GM20000 (cell line): ENCODE measurements around the gene TMEM208.

Experiments
- DNase-seq: peaks from one replicate; pipeline ENCODE4 v3.0.0; 2012; ENCODE audit warnings: low spot score
- TF ChIP-seq, protein P1 (sequence below): IDR thresholded peaks from 2 replicates; pipeline ENCODE4 v1.5.1; 2012; ENCODE audit warnings: mild to moderate bottlenecking, control low read depth; ENCODE audit errors: extremely low read depth, missing control alignments

TMEM208 gene

DNA sequence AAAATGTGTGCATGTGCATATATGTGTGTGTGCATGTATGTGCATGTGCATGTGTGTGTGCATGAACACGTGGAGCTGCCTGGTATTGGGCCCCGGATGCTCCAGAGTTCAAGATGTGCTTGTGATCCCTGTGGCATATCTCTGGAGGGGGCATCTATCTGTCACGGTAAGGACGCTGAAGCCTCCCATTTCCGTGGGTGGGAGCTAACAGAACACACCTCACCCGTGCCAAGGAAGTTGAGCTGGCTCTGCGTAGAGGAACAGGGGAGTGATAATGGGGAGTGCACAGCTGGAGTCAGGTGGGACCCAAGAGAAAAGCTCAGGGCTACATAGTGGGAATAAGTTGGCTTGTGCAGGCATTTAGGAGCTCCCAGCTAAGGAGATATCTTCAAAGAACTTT, 15.3 kb upstream of the TMEM208 start:
- TF ChIP-seq, protein P1, sequence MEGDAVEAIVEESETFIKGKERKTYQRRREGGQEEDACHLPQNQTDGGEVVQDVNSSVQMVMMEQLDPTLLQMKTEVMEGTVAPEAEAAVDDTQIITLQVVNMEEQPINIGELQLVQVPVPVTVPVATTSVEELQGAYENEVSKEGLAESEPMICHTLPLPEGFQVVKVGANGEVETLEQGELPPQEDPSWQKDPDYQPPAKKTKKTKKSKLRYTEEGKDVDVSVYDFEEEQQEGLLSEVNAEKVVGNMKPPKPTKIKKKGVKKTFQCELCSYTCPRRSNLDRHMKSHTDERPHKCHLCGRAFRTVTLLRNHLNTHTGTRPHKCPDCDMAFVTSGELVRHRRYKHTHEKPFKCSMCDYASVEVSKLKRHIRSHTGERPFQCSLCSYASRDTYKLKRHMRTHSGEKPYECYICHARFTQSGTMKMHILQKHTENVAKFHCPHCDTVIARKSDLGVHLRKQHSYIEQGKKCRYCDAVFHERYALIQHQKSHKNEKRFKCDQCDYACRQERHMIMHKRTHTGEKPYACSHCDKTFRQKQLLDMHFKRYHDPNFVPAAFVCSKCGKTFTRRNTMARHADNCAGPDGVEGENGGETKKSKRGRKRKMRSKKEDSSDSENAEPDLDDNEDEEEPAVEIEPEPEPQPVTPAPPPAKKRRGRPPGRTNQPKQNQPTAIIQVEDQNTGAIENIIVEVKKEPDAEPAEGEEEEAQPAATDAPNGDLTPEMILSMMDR = no peak
- no peak for DNase-seq

DNA sequence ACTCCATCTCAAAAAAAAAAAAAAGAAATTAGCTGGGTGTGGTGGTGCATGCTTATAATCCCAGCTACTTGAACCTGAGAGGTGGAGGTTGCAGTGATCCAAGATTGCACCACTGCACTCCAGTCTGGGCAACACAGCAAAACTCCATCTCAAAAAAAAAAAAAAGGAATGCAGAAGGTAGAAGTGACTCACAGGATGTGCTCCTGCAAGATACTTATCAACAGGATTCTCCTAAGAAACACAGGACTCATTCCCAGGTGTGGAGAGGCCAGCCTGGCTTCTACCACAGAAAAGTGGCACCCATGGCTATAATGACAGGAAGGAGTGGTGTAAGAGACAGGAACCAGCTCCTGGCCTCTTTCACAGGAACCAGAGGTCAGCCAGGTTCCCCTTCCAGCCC, 14.2 kb upstream of the TMEM208 start:
- TF ChIP-seq, protein P1 = no peak
- no peak for DNase-seq

DNA sequence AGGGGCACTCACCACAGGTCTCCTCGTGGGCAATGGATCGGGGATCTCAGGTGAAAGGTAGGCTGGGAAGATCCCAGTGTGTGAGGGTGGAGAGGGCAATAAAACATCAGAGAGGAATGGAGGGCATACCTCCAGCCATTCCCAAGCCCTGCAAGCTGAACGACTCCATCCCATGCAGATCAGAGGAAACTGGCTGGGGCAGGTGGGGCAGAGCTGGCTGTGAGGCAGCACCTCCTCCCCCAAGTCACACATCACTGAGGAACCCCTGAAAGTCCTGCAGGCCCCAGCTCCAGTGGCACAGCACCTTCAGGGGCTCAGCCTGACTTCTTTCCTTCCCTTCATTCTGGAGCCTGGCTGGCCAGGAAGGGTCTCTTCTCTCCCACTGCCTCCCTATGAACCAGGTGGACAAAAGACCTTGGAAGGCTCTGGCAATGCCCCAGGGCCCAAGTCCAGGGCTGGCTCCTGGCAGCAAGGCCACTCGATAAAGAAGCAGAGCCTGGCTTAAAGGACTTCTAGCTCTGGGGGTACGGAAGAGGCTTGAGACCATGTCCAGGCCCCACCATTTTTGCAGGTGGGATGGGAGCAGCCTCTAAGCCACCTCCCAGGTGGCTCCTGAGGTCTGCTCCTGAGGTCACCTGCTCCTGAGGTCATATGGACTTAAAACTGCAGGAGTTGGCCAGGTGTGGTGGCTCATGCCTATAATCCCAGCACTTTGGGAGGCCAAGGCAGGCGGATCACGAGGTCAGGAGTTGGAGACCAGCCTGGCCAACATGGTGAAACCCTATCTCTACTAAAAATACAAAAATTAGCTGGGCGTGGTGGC, 13.5 kb upstream of the TMEM208 start:
- TF ChIP-seq, protein P1 = no peak
- DNase-seq = no peak

DNA sequence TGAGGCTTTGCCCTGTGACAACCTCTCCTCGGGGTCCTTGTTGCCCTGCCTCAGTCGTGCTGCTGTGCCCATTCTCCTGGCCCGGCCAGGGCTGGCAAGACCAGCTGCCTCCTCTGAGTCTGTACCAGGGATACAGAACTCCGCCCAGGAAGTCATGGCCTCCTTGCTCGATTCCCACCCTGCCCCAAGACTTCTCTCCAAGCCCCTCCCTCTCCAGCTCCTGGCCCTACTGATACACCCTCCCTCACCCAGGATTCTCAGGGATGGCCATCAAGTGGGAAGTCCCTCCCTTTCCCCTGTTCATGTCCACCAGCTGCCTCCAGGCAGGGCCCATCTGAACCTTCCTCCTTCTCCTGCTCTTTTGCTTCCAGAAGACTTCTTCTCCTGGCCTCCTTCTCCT, 11.2 kb upstream of the TMEM208 start:
- TF ChIP-seq, protein P1 = no peak

DNA sequence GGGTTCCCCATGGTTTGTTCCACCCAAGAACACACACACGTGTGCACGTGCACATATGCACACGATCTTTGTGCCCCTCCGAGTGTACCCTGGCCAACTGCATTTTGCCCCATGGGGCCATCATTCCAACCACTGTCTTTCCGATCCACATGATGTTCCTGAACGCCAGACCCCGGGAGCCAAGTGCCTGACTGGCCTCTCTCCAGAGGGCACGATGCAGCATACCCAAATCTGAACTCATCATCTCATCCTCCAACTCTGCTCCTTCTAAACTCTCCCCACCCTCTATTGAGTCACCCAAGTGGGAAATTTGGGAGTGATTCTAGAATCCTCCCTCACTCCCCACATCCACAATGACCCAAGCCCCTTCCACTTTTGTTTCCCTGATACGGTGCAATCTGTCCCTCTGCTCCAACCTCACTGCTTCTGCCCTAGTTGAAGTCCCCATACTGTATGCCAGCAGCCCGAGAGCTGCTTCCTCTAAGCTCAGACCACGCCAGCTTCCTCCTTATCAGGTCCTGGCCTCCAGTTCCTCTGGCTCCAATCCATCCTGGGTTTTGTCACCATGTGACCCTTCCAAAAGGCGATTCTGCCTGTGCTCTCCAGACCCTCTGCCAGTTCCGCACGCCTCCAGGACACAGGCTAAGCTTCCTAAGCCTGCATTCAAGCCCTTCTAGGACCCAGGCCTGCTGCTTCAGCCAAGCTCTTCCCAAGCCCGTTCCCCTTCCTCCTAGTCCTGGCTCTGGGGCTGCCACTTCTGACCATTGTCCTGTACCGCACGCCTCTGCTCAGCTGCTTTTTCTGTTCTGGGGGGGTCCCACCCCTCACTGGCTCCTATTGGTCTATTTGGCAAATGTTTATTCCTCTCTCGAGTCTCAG, 10.1 kb upstream of the TMEM208 start:
- TF ChIP-seq, protein P1 = no peak

More for the DNA sequence above, 11.2 kb upstream of the TMEM208 start:
- no peak for DNase-seq

DNA sequence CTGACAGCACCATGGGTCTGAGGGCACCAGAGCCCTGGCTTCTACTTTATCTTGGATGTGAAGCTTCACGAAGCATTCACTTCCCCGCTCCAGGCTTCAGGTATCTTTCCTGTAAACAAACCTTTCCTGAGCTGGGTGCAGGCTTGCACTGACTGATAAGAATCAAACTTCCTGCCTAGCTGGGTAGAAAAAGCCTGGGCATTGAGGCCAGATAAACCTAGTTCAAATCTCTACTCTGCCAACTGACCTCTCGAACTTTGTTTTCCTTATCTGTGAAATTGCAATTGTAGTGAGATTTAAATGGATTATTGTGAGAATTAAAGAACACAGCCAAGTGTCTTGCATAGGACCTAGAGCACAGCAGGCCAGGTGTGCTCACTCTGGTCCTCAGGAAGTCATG, 2.9 kb upstream of the TMEM208 start:
- TF ChIP-seq, protein P1 = no peak
- no peak for DNase-seq

More for the DNA sequence above, 10.1 kb upstream of the TMEM208 start:
- no peak for DNase-seq

DNA sequence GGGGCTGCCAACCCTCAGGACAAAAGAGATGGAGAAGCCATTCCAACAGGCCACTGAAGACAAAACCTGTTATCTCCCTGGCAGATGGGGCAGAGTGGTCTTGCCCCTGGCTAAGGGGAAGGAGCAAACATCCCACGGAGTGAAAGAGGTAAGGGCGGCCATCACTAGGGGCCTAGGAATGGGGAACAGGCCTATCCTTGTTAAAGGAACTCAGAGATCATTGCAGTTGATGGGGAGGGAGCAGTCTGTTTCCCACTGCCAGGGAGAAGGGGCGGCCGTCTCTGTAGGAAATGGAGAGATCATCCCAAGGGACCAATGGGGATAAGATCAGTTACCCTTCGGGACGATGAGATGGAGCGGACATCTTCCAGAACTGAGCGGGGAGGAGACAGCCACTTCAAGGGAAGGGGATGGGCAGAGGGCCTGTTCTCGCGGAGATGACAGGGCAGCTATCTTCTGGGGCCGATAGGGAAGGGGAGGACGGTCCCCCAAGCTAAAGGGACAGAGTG, 581 bp upstream of the TMEM208 start:
- TF ChIP-seq, protein P1 = no peak
- DNase-seq = no peak
